Measurements from ENCODE around the gene STK32B.

STK32B gene

DNA sequence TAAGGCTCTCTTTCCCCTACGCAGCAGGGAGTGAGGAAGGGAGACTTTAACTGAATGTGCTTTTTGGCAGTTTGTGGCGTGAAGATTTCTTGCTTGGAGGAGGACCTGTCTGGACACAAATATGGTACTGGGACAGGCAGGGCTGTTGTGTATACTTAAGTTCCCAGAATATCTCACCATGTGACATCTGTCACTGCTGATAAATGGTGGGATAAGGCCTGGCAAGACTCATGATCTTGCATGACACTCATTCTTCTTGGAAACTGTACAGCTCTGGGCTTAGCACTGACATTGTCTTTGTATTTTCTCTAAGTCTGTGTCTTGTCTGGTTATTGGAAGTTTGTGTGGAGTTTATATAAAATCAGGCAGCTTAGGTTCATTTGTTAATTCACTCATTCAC lies 93.1 kb downstream of the STK32B start:
- DNase-seq (ENCODE audit: low read depth), result no peak
- in situ Hi-C loops (cut with HindIII; ENCODE audit: low sequenced_read_pairs), result no loop called here
- TF ChIP-seq, protein P1, sequence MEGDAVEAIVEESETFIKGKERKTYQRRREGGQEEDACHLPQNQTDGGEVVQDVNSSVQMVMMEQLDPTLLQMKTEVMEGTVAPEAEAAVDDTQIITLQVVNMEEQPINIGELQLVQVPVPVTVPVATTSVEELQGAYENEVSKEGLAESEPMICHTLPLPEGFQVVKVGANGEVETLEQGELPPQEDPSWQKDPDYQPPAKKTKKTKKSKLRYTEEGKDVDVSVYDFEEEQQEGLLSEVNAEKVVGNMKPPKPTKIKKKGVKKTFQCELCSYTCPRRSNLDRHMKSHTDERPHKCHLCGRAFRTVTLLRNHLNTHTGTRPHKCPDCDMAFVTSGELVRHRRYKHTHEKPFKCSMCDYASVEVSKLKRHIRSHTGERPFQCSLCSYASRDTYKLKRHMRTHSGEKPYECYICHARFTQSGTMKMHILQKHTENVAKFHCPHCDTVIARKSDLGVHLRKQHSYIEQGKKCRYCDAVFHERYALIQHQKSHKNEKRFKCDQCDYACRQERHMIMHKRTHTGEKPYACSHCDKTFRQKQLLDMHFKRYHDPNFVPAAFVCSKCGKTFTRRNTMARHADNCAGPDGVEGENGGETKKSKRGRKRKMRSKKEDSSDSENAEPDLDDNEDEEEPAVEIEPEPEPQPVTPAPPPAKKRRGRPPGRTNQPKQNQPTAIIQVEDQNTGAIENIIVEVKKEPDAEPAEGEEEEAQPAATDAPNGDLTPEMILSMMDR (IDR thresholded peaks at IDR 0.05; ENCODE audit: low read depth, low read length, missing control alignments), result no peak
- H3K4me3 ChIP-seq (ENCODE audit: low read depth, low read length), result no peak overlapping the region

GRCh38 chr4:5146248-5146647 lies 95.0 kb downstream of the STK32B start:
- in situ Hi-C loops (cut with HindIII; ENCODE audit: low sequenced_read_pairs), result no loop called here
- TF ChIP-seq, protein P1 (IDR thresholded peaks at IDR 0.05; ENCODE audit: low read depth, low read length, missing control alignments), result no peak
- H3K4me3 ChIP-seq (ENCODE audit: low read depth, low read length), result no peak overlapping the region
- DNase-seq (ENCODE audit: low read depth), result no peak

GRCh38 chr4:5152521-5152920 lies 101.2 kb downstream of the STK32B start:
- no peak for DNase-seq (ENCODE audit: low read depth)
- in situ Hi-C loops (cut with HindIII; ENCODE audit: low sequenced_read_pairs), result no loop called here
- TF ChIP-seq, protein P1 (IDR thresholded peaks at IDR 0.05; ENCODE audit: low read depth, low read length, missing control alignments), result no peak
- no peak overlapping the region for H3K4me3 ChIP-seq (ENCODE audit: low read depth, low read length)

- in situ Hi-C loops (cut with HindIII; ENCODE audit: low sequenced_read_pairs), result no loop called here
- DNase-seq (ENCODE audit: low read depth), result no peak
- H3K4me3 ChIP-seq (ENCODE audit: low read depth, low read length), result no peak overlapping the region
- TF ChIP-seq, protein P1 (IDR thresholded peaks at IDR 0.05; ENCODE audit: low read depth, low read length, missing control alignments), result no peak
Measured at GRCh38 chr4:5156682-5157081, 105.4 kb downstream of the STK32B start.

DNA sequence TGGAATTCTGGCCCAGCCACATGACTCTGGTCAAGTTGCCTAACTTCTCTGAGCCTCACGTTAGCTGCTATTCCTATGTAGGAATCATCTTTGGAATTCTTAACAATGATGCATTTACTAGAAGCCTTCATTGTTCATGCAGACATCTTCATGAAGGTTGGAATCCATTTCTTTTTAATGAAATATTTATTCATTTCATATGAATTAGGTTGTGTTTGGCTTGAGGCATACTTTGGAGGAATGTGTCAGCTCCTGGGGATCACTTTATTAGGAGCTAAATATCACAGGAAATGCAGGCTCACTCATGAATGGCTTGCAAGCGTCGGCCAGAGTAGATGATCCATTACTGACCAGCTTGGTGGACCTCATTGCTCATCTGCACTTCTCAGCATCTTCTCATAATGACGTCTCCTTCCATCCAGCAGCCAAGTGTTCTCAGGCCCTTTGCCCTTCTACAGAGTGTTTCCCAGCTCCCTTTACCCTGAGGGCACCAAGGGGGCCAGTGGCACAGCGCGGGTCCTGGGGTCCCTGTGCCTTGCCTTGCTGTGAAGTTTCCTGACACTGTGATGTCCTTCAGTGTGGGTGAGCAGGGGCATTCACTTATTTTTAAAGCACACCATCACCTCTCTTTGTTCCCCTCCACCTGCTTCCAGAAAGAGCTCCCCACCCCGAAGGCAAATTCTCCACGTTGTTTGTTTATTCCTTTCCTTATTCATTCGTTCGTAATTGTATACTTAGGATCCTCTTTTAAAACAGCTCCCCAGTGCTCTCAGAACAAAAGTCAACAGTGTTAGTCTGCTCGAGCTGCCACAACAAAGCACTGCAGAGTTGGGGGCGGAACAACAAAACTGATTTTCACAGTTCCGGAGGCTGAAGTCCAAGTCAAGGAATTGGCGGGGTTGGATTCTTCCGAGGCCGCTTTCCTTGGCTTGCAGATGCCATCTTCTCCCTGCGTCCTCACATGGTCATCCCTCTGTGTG lies 106.8 kb downstream of the STK32B start:
- TF ChIP-seq, protein P1 (IDR thresholded peaks at IDR 0.05; ENCODE audit: low read depth, low read length, missing control alignments), result no peak
- in situ Hi-C loops (cut with HindIII; ENCODE audit: low sequenced_read_pairs), result no loop called here
- H3K4me3 ChIP-seq (ENCODE audit: low read depth, low read length), result no peak overlapping the region
- DNase-seq (ENCODE audit: low read depth), result no peak

GRCh38 chr4:5158825-5159224 lies 107.5 kb downstream of the STK32B start:
- H3K4me3 ChIP-seq (ENCODE audit: low read depth, low read length), result no peak overlapping the region
- in situ Hi-C loops (cut with HindIII; ENCODE audit: low sequenced_read_pairs), result no loop called here
- TF ChIP-seq, protein P1 (IDR thresholded peaks at IDR 0.05; ENCODE audit: low read depth, low read length, missing control alignments), result no peak
- no peak for DNase-seq (ENCODE audit: low read depth)

Data from astrocyte of the cerebellum (primary cell).